ENCODE results near the gene E2F1.

GRCh38 chr20:33657704-33658095 is 28.5 kb downstream of the E2F1 start:
- no peak for TF ChIP-seq CTCF (IDR thresholded peaks at IDR 0.05)
- no peak for TF ChIP-seq POLR2AphosphoS5 (IDR thresholded peaks at IDR 0.05)
- TF ChIP-seq POLR2A (IDR thresholded peaks at IDR 0.05; ENCODE audit: low read depth) = no peak
- TF ChIP-seq EP300 (IDR thresholded peaks at IDR 0.05) = no peak

Measured in esophagus muscularis mucosa (tissue), 4 donors.